T-helper 2 cell treated with Interferon-gamma antibody and Interleukin-4, amounts not matched to agents 100 ng/mL and 5 ng/mL, for 36 hours (primary cell): ENCODE measurements around the gene KCNIP1. TPM values are rescaled to one million over a fixed set of nuclear protein-coding genes. Genes with fewer than 3 reads are reported as not detected.

Experiments
- intact Hi-C: fragments of 100-400 bp; cut with micrococcal nuclease; formaldehyde crosslinking; loops from one replicate; pipeline ENCODE4 v1.15.1; 2023
- total RNA-seq: library from RNA; stranded (reverse); gene quantifications from 2 replicates; pipeline ENCODE4 v1.2.3, GENCODE V29; 2022

KCNIP1 gene
- total RNA-seq, 1 donor from 2014 or later = not detected

GRCh38 chr5:170482511-170482910 lies 21.3 kb upstream of the KCNIP1 start:
- intact Hi-C loops = no loop called here

- intact Hi-C loops = no loop called here
Measured at GRCh38 chr5:170483701-170484458, 19.9 kb upstream of the KCNIP1 start.

- intact Hi-C loops = no loop called here
Measured at GRCh38 chr5:170484459-170484831, 19.4 kb upstream of the KCNIP1 start.

- intact Hi-C loops = no loop called here
Measured at GRCh38 chr5:170484847-170485615, 18.8 kb upstream of the KCNIP1 start.

GRCh38 chr5:170485616-170485911 lies 18.3 kb upstream of the KCNIP1 start:
- intact Hi-C loops = no loop called here

GRCh38 chr5:170486371-170486770 lies 17.4 kb upstream of the KCNIP1 start:
- intact Hi-C loops = no loop called here

GRCh38 chr5:170488570-170488969 lies 15.2 kb upstream of the KCNIP1 start:
- intact Hi-C loops = no loop called here

- intact Hi-C loops = no loop called here
Measured at GRCh38 chr5:170489199-170489598, 14.6 kb upstream of the KCNIP1 start.

- intact Hi-C loops = no loop called here
Measured at GRCh38 chr5:170490381-170490780, 13.4 kb upstream of the KCNIP1 start.

GRCh38 chr5:170491479-170491878 lies 12.3 kb upstream of the KCNIP1 start:
- intact Hi-C loops = no loop called here

- intact Hi-C loops = no loop called here
Measured at GRCh38 chr5:170493028-170493820, 10.6 kb upstream of the KCNIP1 start.

GRCh38 chr5:170494041-170494440 lies 9.8 kb upstream of the KCNIP1 start:
- intact Hi-C loops = no loop called here

- intact Hi-C loops = no loop called here
Measured at GRCh38 chr5:170495825-170496661, 7.8 kb upstream of the KCNIP1 start.

- intact Hi-C loops = no loop called here
Measured at GRCh38 chr5:170496662-170497028, 7.2 kb upstream of the KCNIP1 start.

- intact Hi-C loops = no loop called here
Measured at GRCh38 chr5:170497311-170498038, 6.3 kb upstream of the KCNIP1 start.

GRCh38 chr5:170498811-170499351 lies 4.9 kb upstream of the KCNIP1 start:
- intact Hi-C loops = no loop called here

- intact Hi-C loops = no loop called here
Measured at GRCh38 chr5:170499621-170500020, 4.2 kb upstream of the KCNIP1 start.

GRCh38 chr5:170501361-170501760 lies 2.5 kb upstream of the KCNIP1 start:
- intact Hi-C loops = no loop called here

GRCh38 chr5:170501931-170502330 lies 1.9 kb upstream of the KCNIP1 start:
- intact Hi-C loops = no loop called here

GRCh38 chr5:170504616-170505266 lies 921 bp downstream of the KCNIP1 start:
- intact Hi-C loops = no loop called here
